Upper lobe of left lung (tissue), 6 donors: ENCODE results near the gene RAB6B. TPM values are rescaled to one million over a fixed set of nuclear protein-coding genes. Genes with fewer than 3 reads are reported as not detected.

Experiments
- ATAC-seq, 2 donors: fragments of 200-7000 bp; cut with Tn5 transposase; one replicate each; pipeline ENCODE4 v1.9.1; 2022; ENCODE audit warnings: mild to moderate bottlenecking in 2 of 2, moderate library complexity in 2 of 2; ENCODE audit not compliant: low FRiP score in 2 of 2
- DNase-seq, 2 donors: peaks; one replicate each; pipeline ENCODE4 v3.0.0-alpha.2; 2019 to 2020
- H3K27ac ChIP-seq, 4 donors: fragments of 200-600 bp; sonication (generic); one replicate each; pipeline ENCODE4 v1.5.1; 2016 to 2019
- H3K27me3 ChIP-seq, 4 donors: fragments of 200-600 bp; sonication (generic); one replicate each; pipeline ENCODE4 v1.5.1; 2017 to 2019
- H3K36me3 ChIP-seq, 4 donors: fragments of 200-600 bp; sonication (generic); one replicate each; pipeline ENCODE4 v1.5.1; 2016 to 2019
- H3K4me1 ChIP-seq, 4 donors: fragments of 200-600 bp; sonication (generic); one replicate each; pipeline ENCODE4 v1.5.1; 2018 to 2019
- H3K4me3 ChIP-seq, 4 donors: fragments of 200-600 bp; sonication (generic); one replicate each; pipeline ENCODE4 v1.5.1; 2017 to 2019; ENCODE audit warnings: mild to moderate bottlenecking in 2 of 4, moderate library complexity in 1 of 4
- H3K9me3 ChIP-seq, 4 donors: fragments of 200-600 bp; sonication (generic); one replicate each; pipeline ENCODE4 v1.5.1; 2018 to 2019
- CTCF ChIP-seq, 6 experiments: fragments of 450-650 bp in 4 of 6; fragments of 200-600 bp in 2 of 6; sonication (generic) in 2 of 6; IDR thresholded peaks; one replicate each; pipeline ENCODE4 v1.5.1; 2016 to 2019; ENCODE audit warnings: antibody characterized with exemption in 6 of 6
- EP300 ChIP-seq, 4 donors: sonication (generic); formaldehyde crosslinking; IDR thresholded peaks; one replicate each; pipeline ENCODE4 v1.5.1; 2017; ENCODE audit warnings: antibody characterized with exemption in 4 of 4, control low read depth in 2 of 4
- POLR2A ChIP-seq, 4 donors: fragments of 450-650 bp; IDR thresholded peaks; one replicate each; pipeline ENCODE4 v1.5.1; 2016 to 2017; ENCODE audit warnings: antibody characterized with exemption in 4 of 4, mild to moderate bottlenecking in 2 of 4
- POLR2AphosphoS5 ChIP-seq, 2 donors: sonication (generic); formaldehyde crosslinking; IDR thresholded peaks; one replicate each; pipeline ENCODE4 v1.5.1; 2017; ENCODE audit warnings: antibody characterized with exemption in 2 of 2
- WGBS, 2 donors: methylation state at CpG; one replicate each; pipeline ENCODE4 v1.1.5; 2017 to 2018; 5-methylcytosine and 5-hydroxymethylcytosine counted together
- total RNA-seq, 6 donors: library from RNA; depleted of rRNA in 4 of 6; stranded (reverse); fragments of >200 nt in 4 of 6; gene quantifications; one replicate each; pipeline versions ENCODE4 v1.1.0 to v1.2.1, GENCODE V29; 2016 to 2021
- donor health status: DM: no; HTN: no; CAD: no; lungs with moderate emphysema.
- donor health status: DM: no; HTN: yes; CAD: no; lungs with severe emphysema.

Gene RAB6B
- total RNA-seq, 6 donors from 2014 or later: 1.00 to 6.3 (median 2.8) TPM

GRCh38 chr3:133825969-133826727 lies 69.5 kb downstream of the RAB6B start:
- no peak overlapping the region for H3K4me3 ChIP-seq
- no peaks in the 10 kb centered on the region for H3K9me3 ChIP-seq
- DNase-seq (no peak), ATAC-seq (no peak)
- no peaks in the 10 kb centered on the region for H3K27me3 ChIP-seq
- no peak overlapping the region for H3K27ac ChIP-seq
- H3K4me1 ChIP-seq: no peaks in the 10 kb centered on the region
- WGBS, 2 donors: 87% methylated on average over 12 of the region's 12 CpGs
- H3K36me3 ChIP-seq: peaks cover 0 to 35% (median 9%) of the 10 kb centered on the region in 4 donors
- TF ChIP-seq POLR2AphosphoS5 (IDR thresholded peaks at IDR 0.05) (no peak), CTCF (IDR thresholded peaks at IDR 0.05) (no peak), EP300 (IDR thresholded peaks at IDR 0.05) (no peak), POLR2A (IDR thresholded peaks at IDR 0.05) (no peak)

DNA sequence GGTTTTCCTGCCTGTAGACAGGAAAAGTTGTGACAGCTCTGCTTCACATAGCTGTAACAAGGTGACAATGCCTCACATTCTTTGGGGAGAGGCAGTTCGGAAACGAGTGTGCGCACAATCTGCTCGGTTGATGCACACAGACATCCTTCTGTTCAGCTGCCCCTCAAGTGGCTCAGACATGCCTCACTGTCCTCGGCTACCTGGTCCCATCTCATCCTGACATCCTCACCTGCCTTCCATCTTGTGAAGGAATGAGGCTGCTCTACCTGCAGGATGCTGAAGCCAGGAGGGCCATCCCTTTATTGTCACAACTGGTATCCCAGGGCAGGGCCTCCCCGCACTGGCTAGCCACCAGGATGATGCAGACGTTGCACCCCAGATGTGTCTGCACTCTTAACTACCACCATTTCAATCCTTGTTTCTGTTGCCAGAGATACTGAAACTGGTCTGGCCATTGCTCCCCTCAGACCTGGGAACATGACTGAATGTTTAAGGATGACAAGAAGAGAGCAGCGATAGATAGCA lies 70.7 kb downstream of the RAB6B start:
- Histone ChIP-seq H3K27ac (no peak overlapping the region), H3K27me3 (no peaks in the 10 kb centered on the region), H3K4me3 (no peak overlapping the region), H3K36me3 (peaks cover 0 to 47% (median 19%) of the 10 kb centered on the region in 4 donors), H3K9me3 (no peaks in the 10 kb centered on the region), H3K4me1 (no peaks in the 10 kb centered on the region)
- ATAC-seq: no peak
- TF ChIP-seq CTCF (IDR thresholded peaks at IDR 0.05) (no peak), POLR2A (IDR thresholded peaks at IDR 0.05) (no peak), POLR2AphosphoS5 (IDR thresholded peaks at IDR 0.05) (no peak), EP300 (IDR thresholded peaks at IDR 0.05) (no peak)
- no peak for DNase-seq
- 86 to 90% methylated on average over 4 to 8 of the region's 8 CpGs for WGBS, 2 donors

- no peak overlapping the region for H3K27ac ChIP-seq
- H3K4me3 ChIP-seq: no peak overlapping the region
- ATAC-seq: peak in 1 of 2 donors; percentile 59
- 78 to 88% methylated on average over 8 of the region's 8 CpGs for WGBS, 2 donors
- TF ChIP-seq CTCF (IDR thresholded peaks at IDR 0.05): peak in 1 of 6 experiments; percentile 13
- TF ChIP-seq EP300 (IDR thresholded peaks at IDR 0.05): no peak
- H3K27me3 ChIP-seq: no peaks in the 10 kb centered on the region
- DNase-seq: peak in 1 of 2 donors; percentile 42
- H3K4me1 ChIP-seq: no peaks in the 10 kb centered on the region
- peaks cover 0 to 71% (median 31%) of the 10 kb centered on the region in 4 donors for H3K36me3 ChIP-seq
- no peaks in the 10 kb centered on the region for H3K9me3 ChIP-seq
Observed at GRCh38 chr3:133821767-133822638, 73.7 kb downstream of the RAB6B start.

- Histone ChIP-seq H3K27me3 (no peaks in the 10 kb centered on the region), H3K36me3 (peaks cover 0 to 79% (median 37%) of the 10 kb centered on the region in 4 donors), H3K4me1 (no peaks in the 10 kb centered on the region), H3K4me3 (no peak overlapping the region), H3K9me3 (no peaks in the 10 kb centered on the region), H3K27ac (no peak overlapping the region)
- ATAC-seq (no peak), DNase-seq (no peak)
- 91% methylated on average over 2 to 3 of the region's 3 CpGs for WGBS, 2 donors
- TF ChIP-seq POLR2AphosphoS5 (IDR thresholded peaks at IDR 0.05) (no peak), POLR2A (IDR thresholded peaks at IDR 0.05) (no peak), CTCF (IDR thresholded peaks at IDR 0.05) (no peak), EP300 (IDR thresholded peaks at IDR 0.05) (no peak)
Observed at GRCh38 chr3:133820889-133821675, 74.6 kb downstream of the RAB6B start.
